Urinary bladder (tissue), 4 donors: Measurements from ENCODE around the gene LGI2. TPM values are rescaled to one million over a fixed set of nuclear protein-coding genes. Genes with fewer than 3 reads are reported as not detected.
"Not testable (repeated sequence)": the region's sequence is repeated elsewhere in the genome, so short reads cannot be mapped to it uniquely, and the experiment has no call there.

Experiments
- DNase-seq: peaks from one replicate; pipeline ENCODE4 v3.0.0-alpha.2; 2015; ENCODE audit errors: extremely low spot score
- H3K27ac ChIP-seq: one replicate; pipeline ENCODE4 v1.5.1; 2013; ENCODE audit warnings: low read depth, mild to moderate bottlenecking, moderate library complexity
- H3K36me3 ChIP-seq: one replicate; pipeline ENCODE4 v1.6.1; 2013; ENCODE audit warnings: mild to moderate bottlenecking, moderate library complexity; ENCODE audit not compliant: insufficient read depth
- H3K4me1 ChIP-seq: one replicate; pipeline ENCODE4 v1.6.1; 2013; ENCODE audit warnings: mild to moderate bottlenecking, moderate library complexity; ENCODE audit not compliant: insufficient read depth
- H3K4me3 ChIP-seq: one replicate; pipeline ENCODE4 v1.5.1; 2013; ENCODE audit warnings: low read depth, low read length
- WGBS: extraction: QIAGEN DNeasy Blood & Tissue Kit; methylation state at CpG from one replicate; pipeline ENCODE4 v1.1.7; 2013; 5-methylcytosine and 5-hydroxymethylcytosine counted together
- polyA plus RNA-seq: library from polyadenylated mRNA; stranded (reverse); fragments of 200-250 nt; gene quantifications from one replicate; pipeline ENCODE4 v1.2.3, GENCODE V29; 2013
- total RNA-seq: library from RNA; depleted of rRNA; stranded (reverse); fragments of >200 nt; gene quantifications from one replicate; pipeline ENCODE4 v1.2.3, GENCODE V29; 2014
- donor health status: healthy with polysubstance abuse.
- donor health status: healthy.

LGI2 gene
- total and polyA plus RNA-seq, 2 donors, result 0.79 to 4.8 TPM

GRCh38 chr4:25029479-25030276 is 1.1 kb downstream of the LGI2 start:
- H3K4me1 ChIP-seq, result no peaks in the 10 kb centered on the region
- no peaks in the 10 kb centered on the region for H3K36me3 ChIP-seq
- H3K27ac ChIP-seq, result no peak overlapping the region
- DNase-seq, result no peak
- WGBS, result 47% methylated on average over 19 of the region's 19 CpGs
- H3K4me3 ChIP-seq, result no peak overlapping the region

- Histone ChIP-seq H3K36me3 (no peaks in the 10 kb centered on the region), H3K4me3 (no peak overlapping the region), H3K4me1 (no peaks in the 10 kb centered on the region), H3K27ac (no peak overlapping the region)
- 97% methylated on average over 3 of the region's 3 CpGs for WGBS
- no peak for DNase-seq
Observed at GRCh38 chr4:25028851-25029250, 1.9 kb downstream of the LGI2 start.

- H3K27ac ChIP-seq, result no peak overlapping the region
- 71% methylated on average over 1 of the region's 1 CpG for WGBS
- H3K4me3 ChIP-seq, result no peak overlapping the region
- H3K4me1 ChIP-seq, result no peaks in the 10 kb centered on the region
- H3K36me3 ChIP-seq, result no peaks in the 10 kb centered on the region
- no peak for DNase-seq
Observed at GRCh38 chr4:25022766-25023165, 8.0 kb downstream of the LGI2 start.

GRCh38 chr4:25021216-25021615 is 9.5 kb downstream of the LGI2 start:
- no peaks in the 10 kb centered on the region for H3K4me1 ChIP-seq
- peak; percentile 23 for DNase-seq
- H3K4me3 ChIP-seq, result no peak overlapping the region
- H3K36me3 ChIP-seq, result no peaks in the 10 kb centered on the region
- no peak overlapping the region for H3K27ac ChIP-seq
- 60% methylated on average over 2 of the region's 2 CpGs for WGBS

DNA sequence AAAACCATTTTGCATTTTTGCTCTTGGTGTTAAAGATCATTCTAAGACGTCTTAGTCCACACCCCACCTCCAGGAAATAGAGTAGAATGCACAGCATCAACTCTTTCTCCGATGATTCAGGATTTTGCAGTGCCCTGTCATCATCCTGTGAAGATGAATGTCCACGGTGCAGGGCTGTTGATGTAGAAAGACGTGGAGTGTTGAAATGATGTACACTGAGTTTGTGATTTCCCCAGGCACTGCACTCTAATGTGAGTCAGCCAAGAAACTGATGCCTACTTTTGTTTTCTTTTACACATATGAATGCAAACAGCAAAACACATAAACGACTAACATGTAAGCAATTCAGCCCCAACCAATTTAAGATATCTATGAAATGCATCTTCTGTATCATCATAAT is 10.5 kb downstream of the LGI2 start:
- no peak for DNase-seq
- Histone ChIP-seq H3K4me3 (no peak overlapping the region), H3K27ac (no peak overlapping the region), H3K36me3 (no peaks in the 10 kb centered on the region), H3K4me1 (no peaks in the 10 kb centered on the region)
- WGBS, result 31% methylated on average over 5 of the region's 5 CpGs

GRCh38 chr4:25019501-25019900 is 11.2 kb downstream of the LGI2 start:
- WGBS, result 93% methylated on average over 2 of the region's 2 CpGs
- H3K36me3 ChIP-seq, result no peaks in the 10 kb centered on the region
- no peak for DNase-seq
- no peak overlapping the region for H3K4me3 ChIP-seq
- no peak overlapping the region for H3K27ac ChIP-seq
- H3K4me1 ChIP-seq, result no peaks in the 10 kb centered on the region

GRCh38 chr4:25015012-25015411 is 15.7 kb downstream of the LGI2 start:
- no peak overlapping the region for H3K4me3 ChIP-seq
- H3K36me3 ChIP-seq, result no peaks in the 10 kb centered on the region
- no peak overlapping the region for H3K27ac ChIP-seq
- no peaks in the 10 kb centered on the region for H3K4me1 ChIP-seq
- 43% methylated on average over 3 of the region's 3 CpGs for WGBS
- no peak for DNase-seq

DNA sequence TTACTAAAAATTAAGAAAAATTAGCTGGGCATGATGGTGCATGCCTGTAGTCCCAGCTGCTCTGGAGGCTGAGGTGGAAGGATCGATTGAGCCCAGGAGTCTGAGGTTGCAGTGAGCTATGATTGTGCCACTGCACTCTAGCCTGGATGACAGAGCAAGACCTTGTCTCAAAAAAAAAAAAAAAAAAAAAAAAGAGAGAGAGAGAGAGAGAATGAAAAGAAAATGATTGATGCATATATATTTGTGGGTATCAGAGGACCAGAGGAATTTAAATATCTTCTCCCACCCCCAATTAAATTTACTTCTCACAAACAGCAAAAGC is 16.1 kb downstream of the LGI2 start:
- 86% methylated on average over 1 of the region's 1 CpG for WGBS
- not testable (repeated sequence) for DNase-seq, H3K4me3 ChIP-seq, H3K4me1 ChIP-seq, H3K27ac ChIP-seq, H3K36me3 ChIP-seq

DNA sequence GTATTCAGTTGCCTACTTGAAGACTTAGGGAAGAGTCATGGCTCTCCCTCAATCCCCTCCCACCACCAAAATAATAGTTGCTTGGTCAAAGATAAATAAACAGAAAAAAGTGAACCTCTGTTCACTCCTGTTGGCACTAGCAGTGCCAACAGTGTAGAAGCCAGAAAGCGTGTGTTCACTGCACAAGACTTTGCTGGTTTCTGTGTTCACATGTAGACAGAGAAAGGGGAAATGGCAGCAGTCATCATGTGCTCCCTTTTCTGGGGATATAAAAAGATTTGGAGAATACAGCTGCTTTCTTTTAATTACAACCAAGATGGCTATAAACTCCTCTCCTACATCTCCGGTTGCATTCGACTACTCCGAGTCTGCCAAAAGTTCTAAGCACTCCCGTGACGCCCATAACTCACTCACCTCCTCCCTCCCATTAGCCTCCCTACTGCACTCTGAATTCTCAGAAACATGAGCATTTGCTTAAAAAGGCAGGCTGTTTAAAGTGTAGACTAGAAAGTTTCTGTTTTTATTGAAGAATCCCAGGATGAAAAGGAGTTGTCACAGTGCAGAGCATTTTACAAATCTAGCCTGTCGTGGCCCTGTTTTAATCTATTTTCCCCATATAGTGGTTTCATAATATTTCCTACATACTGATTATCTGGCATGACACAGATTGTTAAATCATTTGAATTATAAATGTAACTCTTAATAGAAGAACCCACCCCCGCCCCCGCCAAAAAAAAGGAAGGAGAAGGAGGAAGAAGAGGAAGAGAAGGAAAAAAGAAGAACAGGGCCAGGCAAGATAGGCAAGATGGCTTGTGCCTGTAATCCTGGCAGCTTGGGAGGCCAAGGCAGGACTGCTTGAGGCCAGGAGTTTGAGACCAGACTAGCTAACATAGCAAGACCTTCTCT is 16.7 kb downstream of the LGI2 start:
- peak; percentile 90 for DNase-seq
- no peak overlapping the region for H3K27ac ChIP-seq
- H3K36me3 ChIP-seq, result no peaks in the 10 kb centered on the region
- no peaks in the 10 kb centered on the region for H3K4me1 ChIP-seq
- WGBS, result 28% methylated on average over 9 of the region's 9 CpGs
- H3K4me3 ChIP-seq, result no peak overlapping the region

DNA sequence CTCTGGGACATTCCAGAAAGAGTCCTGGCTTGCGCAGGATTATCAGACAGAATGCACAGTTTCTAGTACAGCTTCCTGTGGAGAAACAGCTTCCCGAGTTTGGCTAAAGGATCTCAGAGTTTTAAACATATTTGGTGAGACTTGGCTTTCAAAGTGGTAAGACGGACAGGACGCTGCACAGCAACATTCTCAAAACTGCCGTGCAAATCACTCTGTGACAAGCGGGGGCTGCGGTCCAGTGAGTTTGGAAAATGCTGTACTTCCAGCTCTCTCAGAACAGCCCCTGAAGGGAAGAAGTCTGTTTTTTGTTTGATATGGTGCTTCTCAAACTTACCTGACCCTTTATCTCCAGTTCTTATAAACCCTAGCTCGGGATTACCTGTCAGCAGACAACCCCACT is 18.1 kb downstream of the LGI2 start:
- Histone ChIP-seq H3K4me3 (no peak overlapping the region), H3K27ac (no peak overlapping the region), H3K36me3 (no peaks in the 10 kb centered on the region), H3K4me1 (no peaks in the 10 kb centered on the region)
- no peak for DNase-seq
- WGBS, result 88% methylated on average over 8 of the region's 8 CpGs

- Histone ChIP-seq H3K4me3 (no peak overlapping the region), H3K4me1 (no peaks in the 10 kb centered on the region), H3K36me3 (no peaks in the 10 kb centered on the region), H3K27ac (no peak overlapping the region)
- DNase-seq, result no peak
- 85% methylated on average over 14 of the region's 14 CpGs for WGBS
Observed at GRCh38 chr4:25011135-25011866, 19.4 kb downstream of the LGI2 start.

- 88% methylated on average over 2 of the region's 2 CpGs for WGBS
- no peak for DNase-seq
- H3K27ac ChIP-seq, result no peak overlapping the region
- no peaks in the 10 kb centered on the region for H3K36me3 ChIP-seq
- H3K4me1 ChIP-seq, result no peaks in the 10 kb centered on the region
- no peak overlapping the region for H3K4me3 ChIP-seq
Observed at GRCh38 chr4:25007598-25007997, 23.1 kb downstream of the LGI2 start.

- 83% methylated on average over 1 of the region's 1 CpG for WGBS
- no peak overlapping the region for H3K4me3 ChIP-seq
- no peaks in the 10 kb centered on the region for H3K4me1 ChIP-seq
- no peak for DNase-seq
- H3K27ac ChIP-seq, result no peak overlapping the region
- no peaks in the 10 kb centered on the region for H3K36me3 ChIP-seq
Observed at GRCh38 chr4:25002681-25003080, 28.1 kb downstream of the LGI2 start.
